HepG2 (cell line): Measurements from ENCODE around the gene ENDOG. TPM values are rescaled to one million over a fixed set of nuclear protein-coding genes. Genes with fewer than 3 reads are reported as not detected.
A peak's percentile ranks its signal among the peaks of the same experiment; 100 is the strongest.

Experiments used
- AGO2 ChIP-seq: fragments of 200-400 bp; formaldehyde crosslinking; optimal IDR thresholded peaks from 2 replicates; pipeline ENCODE3; 2017; ENCODE audit warnings: mild to moderate bottlenecking, low read depth, low read length, moderate library complexity
- DDIT3 ChIP-seq: sonication (generic); formaldehyde crosslinking; IDR thresholded peaks from 2 replicates; pipeline ENCODE4 v1.4.0; 2020; ENCODE audit warnings: mild to moderate bottlenecking, missing genetic modification reagents
- DNMT3B ChIP-seq: conservative IDR thresholded peaks from 2 replicates; pipeline ENCODE4 v1.6.1; 2016; ENCODE audit warnings: missing biosample characterization, control low read depth
- ESRRA ChIP-seq: sonication (generic); formaldehyde crosslinking; IDR thresholded peaks from 2 replicates; pipeline ENCODE4 v1.5.1; 2020; ENCODE audit warnings: mild to moderate bottlenecking, low read depth, missing genetic modification reagents
- GZF1 ChIP-seq: sonication (generic); formaldehyde crosslinking; IDR thresholded peaks from 2 replicates; pipeline ENCODE4 v1.5.1; 2020; ENCODE audit warnings: mild to moderate bottlenecking, missing genetic modification reagents
- HHEX ChIP-seq: IDR thresholded peaks from 2 replicates; pipeline ENCODE4 v1.6.1; 2016; ENCODE audit warnings: control low read depth
- KDM5A ChIP-seq: fragments of 200-600 bp; sonication (generic); IDR thresholded peaks from 2 replicates; pipeline ENCODE4 v1.7.0; 2018; ENCODE audit warnings: antibody characterized with exemption, mild to moderate bottlenecking, low read length, borderline replicate concordance
- KDM5B ChIP-seq: sonication (generic); formaldehyde crosslinking; IDR thresholded peaks from 2 replicates; pipeline ENCODE4 v1.4.0; 2020; ENCODE audit warnings: missing genetic modification reagents, mild to moderate bottlenecking, borderline replicate concordance
- KDM6A ChIP-seq: IDR thresholded peaks from 2 replicates; pipeline ENCODE4 v1.6.1; 2016; ENCODE audit warnings: low read depth
- MBD4 ChIP-seq: IDR thresholded peaks from 2 replicates; pipeline ENCODE4 v1.6.1; 2012; ENCODE audit warnings: low read length, inconsistent platforms, borderline replicate concordance
- MEIS1 ChIP-seq: sonication (generic); formaldehyde crosslinking; IDR thresholded peaks from 2 replicates; pipeline ENCODE4 v1.9.0; 2021; ENCODE audit warnings: mild to moderate bottlenecking, missing genetic modification reagents, moderate library complexity, borderline replicate concordance
- NFIC ChIP-seq: IDR thresholded peaks from 2 replicates; pipeline ENCODE4 v1.6.1; 2012; ENCODE audit warnings: mild to moderate bottlenecking, low read length, inconsistent platforms
- NFKBIZ ChIP-seq: IDR thresholded peaks from 2 replicates; pipeline ENCODE4 v1.6.1; 2018; ENCODE audit warnings: missing genetic modification reagents, missing compliant biosample characterization
- NR1H2 ChIP-seq: sonication (generic); formaldehyde crosslinking; IDR thresholded peaks from 2 replicates; pipeline ENCODE4 v1.8.1; 2022; ENCODE audit warnings: low read depth, missing genetic modification reagents, borderline replicate concordance
- PHB2 ChIP-seq: fragments of 450-650 bp; IDR thresholded peaks from 2 replicates; pipeline ENCODE4 v1.6.1; 2018; ENCODE audit not compliant: partially characterized antibody
- SALL2 ChIP-seq: sonication (generic); formaldehyde crosslinking; IDR thresholded peaks from 2 replicates; pipeline ENCODE4 v1.8.1; 2023; ENCODE audit warnings: mild to moderate bottlenecking, missing genetic modification reagents, inconsistent platforms
- SMARCE1 ChIP-seq: fragments of 450-650 bp; IDR thresholded peaks from 2 replicates; pipeline ENCODE4 v1.6.1; 2017; ENCODE audit warnings: borderline replicate concordance
- TEAD2 ChIP-seq: sonication (generic); formaldehyde crosslinking; IDR thresholded peaks from 2 replicates; pipeline ENCODE4 v1.9.0; 2021; ENCODE audit warnings: missing genetic modification reagents
- TEAD3 ChIP-seq: optimal IDR thresholded peaks from 2 replicates; pipeline ENCODE3; 2016; ENCODE audit warnings: borderline replicate concordance
- THAP9 ChIP-seq: sonication (generic); formaldehyde crosslinking; IDR thresholded peaks from 2 replicates; pipeline ENCODE4; 2020; ENCODE audit warnings: missing genetic modification reagents, mild to moderate bottlenecking, borderline replicate concordance
- ZBTB2 ChIP-seq: sonication (generic); formaldehyde crosslinking; IDR thresholded peaks from 2 replicates; pipeline ENCODE4 v1.8.0; 2022; ENCODE audit warnings: low read depth, missing genetic modification reagents
- ZEB1 ChIP-seq: IDR thresholded peaks from 2 replicates; pipeline ENCODE4 v1.6.1; 2012; ENCODE audit warnings: mild to moderate bottlenecking, low read depth, inconsistent platforms; ENCODE audit not compliant: insufficient replicate concordance
- ZFP36L1 ChIP-seq: sonication (generic); formaldehyde crosslinking; IDR thresholded peaks from 2 replicates; pipeline ENCODE4 v1.8.0; 2022; ENCODE audit warnings: mild to moderate bottlenecking, missing genetic modification reagents, moderate library complexity
- ZNF282 ChIP-seq: fragments of 450-650 bp; IDR thresholded peaks from 2 replicates; pipeline ENCODE4 v1.6.1; 2018; ENCODE audit not compliant: partially characterized antibody
- ZNF740 ChIP-seq: sonication (generic); formaldehyde crosslinking; IDR thresholded peaks from 2 replicates; pipeline ENCODE4 v1.4.0; 2020; ENCODE audit warnings: missing genetic modification reagents
- ZNF766 ChIP-seq: sonication (generic); formaldehyde crosslinking; IDR thresholded peaks from 2 replicates; pipeline ENCODE4 v1.5.0; 2020; ENCODE audit warnings: missing genetic modification reagents, borderline replicate concordance
- ZNF772 ChIP-seq: sonication (generic); formaldehyde crosslinking; IDR thresholded peaks from 2 replicates; pipeline ENCODE4 v1.5.0; 2020; ENCODE audit warnings: mild to moderate bottlenecking, missing genetic modification reagents
- ZNF891 ChIP-seq: sonication (generic); formaldehyde crosslinking; IDR thresholded peaks from 2 replicates; pipeline ENCODE4 v1.5.0; 2020; ENCODE audit warnings: mild to moderate bottlenecking, missing genetic modification reagents
- polyA plus RNA-seq, 8 experiments: library from polyadenylated mRNA; depleted of rRNA in 3 of 8; stranded (reverse) in 7 of 8; unstranded in 1 of 8; fragments of >200 nt; fragmentation: Illumina TruSeq in 4 of 8; extraction: Trizol in 4 of 8; gene quantifications; 2 replicates each; pipeline versions ENCODE4 v1.2.1 to v1.2.3, GENCODE V29; 2011 to 2016; ENCODE audit warnings: low read depth in 4 of 8, missing spikeins in 1 of 8, mixed read lengths in 1 of 8; ENCODE audit not compliant: insufficient read depth in 1 of 8
- total RNA-seq, 5 experiments: library from RNA; depleted of rRNA; stranded (reverse); fragments of >200 nt; fragmentation: Illumina TruSeq; extraction: Trizol; gene quantifications; 2 replicates each; pipeline ENCODE4 v1.2.3, GENCODE V29; 2016; ENCODE audit warnings: low read depth in 1 of 5

ENDOG gene
- total and polyA plus RNA-seq, 2 of the 13 experiments (the other 11 are each of a cell fraction or from before 2014, with no cell fraction given), result 26.3 to 28.8 TPM

GRCh38 chr9:128771745-128772519 lies 46.4 kb upstream of the ENDOG start, which contains the start of gene ZER1 (continued):
- TF ChIP-seq MEIS1 (no peak), SMARCE1 (no peak), ZFP36L1 (CRISPR knock-in tag) (peak; percentile 80; the same call in 1 of the 2 replicates), NFKBIZ (CRISPR knock-in tag) (peak; percentile 69; the same call in 1 of the 2 replicates), TEAD2 (CRISPR knock-in tag) (no peak), PHB2 (no peak), KDM5B (CRISPR knock-in tag) (no peak; the same call in 1 of the 2 replicates), ZNF766 (CRISPR knock-in tag) (no peak), HHEX (CRISPR knock-in tag) (no peak), DNMT3B (no peak), GZF1 (CRISPR knock-in tag) (no peak; the same call in 1 of the 2 replicates), DDIT3 (no peak), ZEB1 (no peak), TEAD3 (peak; percentile 40), THAP9 (CRISPR knock-in tag) (peak; percentile 83; the same call in 1 of the 2 replicates), ZNF891 (CRISPR knock-in tag) (peak; percentile 69; the same call in 1 of the 2 replicates), ZBTB2 (peak; percentile 97), NFIC (no peak), ZNF282 (no peak), NR1H2 (no peak), ZNF772 (CRISPR knock-in tag) (peak; percentile 62), MBD4 (no peak), KDM6A (CRISPR knock-in tag) (no peak), KDM5A (peak; percentile 86), ESRRA (CRISPR knock-in tag) (no peak; the same call in 1 of the 2 replicates), SALL2 (CRISPR knock-in tag) (peak; percentile 78; the same call in 1 of the 2 replicates), ZNF740 (peak; percentile 97), AGO2 (no peak)
